Epithelial cell of proximal tubule (primary cell): ENCODE data around the gene MDP1. TPM values are rescaled to one million over a fixed set of nuclear protein-coding genes. Genes with fewer than 3 reads are reported as not detected.

Experiments
- DNase-seq: peaks from one replicate; pipeline ENCODE4 v3.0.0-alpha.2; 2011; ENCODE audit warnings: low read depth
- H3K4me3 ChIP-seq: 2 replicates; pipeline ENCODE4 v1.5.1; 2011; ENCODE audit warnings: low read depth, mild to moderate bottlenecking, low read length
- CTCF ChIP-seq: conservative IDR thresholded peaks from 2 replicates; pipeline ENCODE4 v1.5.1; 2012; ENCODE audit warnings: low read depth, mild to moderate bottlenecking, low read length
- total RNA-seq: library from RNA; depleted of rRNA; stranded (reverse); fragments of >200 nt; gene quantifications from 2 replicates; pipeline ENCODE4 v1.2.3, GENCODE V29; 2015

The MDP1 gene
- total RNA-seq = 15.6 and 26.1 TPM in 2 replicates

GRCh38 chr14:24215495-24216344 lies at the start of gene MDP1:
TSS of gene MDP1 (minus strand) at chr14:24216066. CDS start at chr14:24215955, 111 bp downstream.
- no peak for DNase-seq
- peak within 1 kb of the TSS; percentile 86 for H3K4me3 ChIP-seq
- peak; percentile 53 for TF ChIP-seq CTCF

GRCh38 chr14:24264298-24264697 lies 48.4 kb upstream of the MDP1 start:
- no peak for DNase-seq

DNA sequence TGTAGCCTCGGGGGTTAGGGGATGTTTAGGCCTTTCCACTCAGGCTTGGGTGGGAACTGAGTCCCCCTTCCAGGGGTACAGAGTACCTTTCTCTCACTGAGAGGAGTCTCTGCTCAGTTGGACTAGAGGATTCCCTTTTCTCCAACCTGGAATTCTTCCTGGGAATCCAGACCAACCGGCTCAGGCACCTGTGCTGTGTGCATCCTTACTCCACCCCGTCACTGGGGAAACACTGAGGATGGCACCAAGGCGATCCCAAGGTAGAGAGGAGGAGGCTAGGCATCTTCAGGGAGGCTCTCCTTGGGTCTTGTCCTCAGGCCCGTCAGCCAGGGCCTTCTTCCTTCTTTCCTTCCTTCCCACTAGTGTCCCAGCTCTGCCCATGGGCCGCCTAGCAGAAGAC lies 48.0 kb upstream of the MDP1 start:
- DNase-seq = no peak
- no peak overlapping the region for H3K4me3 ChIP-seq
- TF ChIP-seq CTCF = no peak

More at GRCh38 chr14:24264298-24264697, 48.4 kb upstream of the MDP1 start:
- no peak overlapping the region for H3K4me3 ChIP-seq
- no peak for TF ChIP-seq CTCF

- DNase-seq = no peak
- H3K4me3 ChIP-seq = no peak within 1 kb of the TSS
- no peak for TF ChIP-seq CTCF
Observed at GRCh38 chr14:24262821-24263733, 47.2 kb upstream of the MDP1 start, which contains the start of gene TGM1. TSS of gene TGM1 (minus strand) at chr14:24263177. CDS start at chr14:24262352, 825 bp downstream.

DNA sequence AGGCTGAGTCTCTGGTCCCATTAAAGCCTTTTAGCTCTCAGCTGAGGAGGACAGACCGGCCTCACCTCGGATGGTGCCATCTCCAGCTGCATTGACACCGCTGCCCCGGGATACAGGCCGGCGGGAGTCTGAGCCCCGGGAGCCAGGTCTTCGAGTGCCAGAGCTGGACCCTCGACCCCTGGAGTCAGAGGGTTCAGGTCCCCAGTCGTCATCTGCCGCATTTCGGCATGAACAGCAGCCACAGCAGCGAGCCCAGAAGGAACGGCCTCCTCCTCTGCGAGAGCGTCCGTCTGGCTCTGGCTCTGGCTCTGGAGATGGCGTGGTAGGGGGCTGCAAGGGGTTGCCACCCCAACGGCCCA lies 46.1 kb upstream of the MDP1 start:
- no peak overlapping the region for H3K4me3 ChIP-seq
- no peak for TF ChIP-seq CTCF
- no peak for DNase-seq

DNA sequence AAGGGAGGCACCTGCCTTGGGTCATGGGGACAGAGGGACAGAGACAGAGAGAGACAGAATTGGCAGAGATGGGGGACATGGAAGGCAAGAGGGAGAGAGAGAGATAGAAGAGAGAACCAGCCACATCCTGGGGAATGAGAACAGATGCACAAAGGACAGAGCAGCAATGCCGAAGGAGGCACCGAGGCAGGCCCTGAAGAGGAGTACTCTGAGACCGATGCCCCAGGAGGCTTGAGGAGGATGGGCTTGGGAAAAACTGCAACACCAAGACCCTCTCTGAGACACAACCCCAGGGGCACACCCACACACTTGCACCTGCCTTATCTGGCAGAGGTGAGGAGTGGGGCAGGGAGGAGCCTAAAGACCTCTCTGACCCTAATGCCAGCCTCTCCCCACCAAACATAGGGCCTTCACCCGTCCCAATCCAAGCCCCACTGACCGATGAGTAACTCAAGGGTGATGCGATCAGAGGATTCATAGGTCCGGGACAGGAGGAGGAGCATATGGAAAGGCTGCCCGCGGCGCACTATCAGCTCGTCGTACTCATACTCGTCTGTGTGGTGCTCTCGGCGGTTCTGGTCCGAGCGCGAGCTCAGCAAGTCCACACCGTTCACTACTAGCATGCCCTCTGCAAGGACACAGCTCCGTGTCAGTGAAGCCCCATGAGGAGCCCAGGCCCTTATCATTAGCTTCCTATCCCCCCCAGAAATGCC lies 45.5 kb upstream of the MDP1 start:
- H3K4me3 ChIP-seq = no peak overlapping the region
- DNase-seq = no peak
- TF ChIP-seq CTCF = no peak
